UCSD-AML1 (cell line): ENCODE results near the gene FHIP1A.
"Not testable (repeated sequence)": the region's sequence is repeated elsewhere in the genome, so short reads cannot be mapped to it uniquely, and the experiment has no call there.

Source experiments
- DNase-seq: peaks from one replicate; lab custom pipeline; 2025; ENCODE audit not compliant: unreplicated experiment; lab: John Stamatoyannopoulos, UW

FHIP1A gene

DNA sequence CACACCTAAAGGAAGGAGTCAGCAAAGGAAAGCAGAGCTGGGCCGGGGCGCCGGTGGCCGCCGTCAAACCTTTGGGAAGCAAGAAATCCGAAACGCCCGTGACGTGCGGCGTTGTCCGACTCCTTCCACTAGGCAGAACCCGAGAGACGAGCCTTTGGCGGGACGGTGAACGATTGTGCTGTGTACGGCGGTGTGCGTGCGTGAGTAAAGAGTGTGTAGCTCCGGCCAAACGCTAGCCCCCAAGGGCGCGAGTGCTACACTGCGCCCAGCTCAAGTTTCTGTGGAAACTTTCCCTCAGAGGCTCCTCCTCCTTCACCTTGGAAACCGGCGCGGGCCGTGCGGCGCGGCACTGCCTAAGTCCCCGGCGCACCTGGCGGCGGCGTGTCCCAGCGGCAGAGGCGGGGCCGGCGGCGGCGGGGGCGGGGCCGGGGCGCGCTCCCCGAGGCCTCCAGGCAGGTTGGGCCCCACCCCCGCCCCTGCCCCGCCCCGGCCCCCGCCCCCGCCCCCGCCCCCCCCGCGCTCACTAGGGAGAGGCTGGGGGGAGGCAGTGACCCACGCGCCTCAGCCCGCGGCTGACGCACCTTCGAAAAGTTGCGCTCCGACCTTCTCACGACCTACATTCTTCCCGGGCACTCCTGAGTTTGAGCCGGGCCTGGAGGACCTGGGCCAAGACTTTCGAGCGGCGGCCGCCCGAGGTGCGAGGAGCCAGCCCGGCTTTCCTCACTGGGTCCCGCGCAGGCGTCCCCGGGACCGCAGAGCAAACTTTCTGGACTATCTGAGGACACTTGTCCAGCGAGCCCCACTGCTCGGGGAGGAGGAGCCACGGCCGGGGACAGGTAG, at the start of gene FHIP1A:
Gene FHIP1A (plus strand): TSS at position 547 of the 840 bp plus-strand sequence. CDS start 157,084 bp downstream, outside the sequence.
- DNase-seq = no peak

DNA sequence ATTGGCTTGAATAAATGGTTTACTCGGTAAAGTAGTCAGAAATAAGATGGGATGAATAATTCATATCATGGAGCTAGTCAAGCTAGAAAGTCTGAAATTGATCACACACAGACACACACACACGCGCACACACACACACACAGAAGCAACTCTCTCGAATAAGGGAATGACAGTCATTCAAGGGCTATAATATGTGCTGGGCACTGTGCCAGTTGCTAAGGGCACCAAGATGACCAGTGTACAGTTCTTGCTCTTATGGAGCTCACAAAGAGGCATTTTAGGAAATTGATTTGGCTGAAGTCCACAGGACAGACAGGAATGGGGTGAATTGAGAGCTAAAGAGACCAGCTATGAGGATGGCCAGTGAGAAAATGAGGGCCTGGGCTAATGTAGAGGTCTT, 49.4 kb upstream of the FHIP1A start:
- DNase-seq = no peak

DNA sequence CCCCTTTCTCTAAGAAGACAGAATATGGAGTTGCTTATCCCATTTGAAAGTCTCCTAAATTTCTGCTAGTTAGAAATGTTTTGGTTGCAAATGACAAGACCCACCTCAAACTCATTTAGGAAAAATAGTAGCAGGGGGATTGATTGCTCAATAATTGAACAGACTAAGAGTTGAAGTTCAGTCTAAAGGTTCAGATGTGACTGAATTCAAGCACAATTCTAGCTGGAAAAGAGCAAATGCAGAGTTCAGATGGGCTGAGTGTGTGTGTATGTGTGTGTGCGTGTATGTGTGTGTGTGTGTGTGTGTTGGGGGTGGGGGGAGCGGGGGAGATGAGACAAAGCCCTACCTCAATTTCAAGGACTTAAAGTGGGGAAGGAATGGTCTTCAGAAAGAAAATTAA, 47.9 kb upstream of the FHIP1A start:
- no peak for DNase-seq

DNA sequence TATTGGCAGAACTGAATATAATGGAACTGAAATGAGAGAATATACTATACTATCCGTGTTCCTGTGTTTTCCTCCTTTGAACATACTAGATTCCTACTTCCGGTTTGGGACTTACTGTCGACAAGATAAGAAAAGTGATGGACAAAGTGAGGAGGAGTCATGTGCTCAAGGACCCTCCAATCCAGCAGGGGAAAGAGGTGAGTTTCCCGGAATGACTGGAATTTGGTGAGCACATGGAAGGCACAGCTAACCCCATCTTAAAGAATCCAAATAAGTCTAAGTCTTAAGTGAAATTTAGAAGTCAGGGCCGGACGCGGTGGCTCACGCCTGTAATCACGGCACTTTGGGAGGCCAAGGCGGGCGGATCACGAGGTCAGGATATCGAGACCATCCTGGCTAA, 47.0 kb upstream of the FHIP1A start:
- DNase-seq = no peak

DNA sequence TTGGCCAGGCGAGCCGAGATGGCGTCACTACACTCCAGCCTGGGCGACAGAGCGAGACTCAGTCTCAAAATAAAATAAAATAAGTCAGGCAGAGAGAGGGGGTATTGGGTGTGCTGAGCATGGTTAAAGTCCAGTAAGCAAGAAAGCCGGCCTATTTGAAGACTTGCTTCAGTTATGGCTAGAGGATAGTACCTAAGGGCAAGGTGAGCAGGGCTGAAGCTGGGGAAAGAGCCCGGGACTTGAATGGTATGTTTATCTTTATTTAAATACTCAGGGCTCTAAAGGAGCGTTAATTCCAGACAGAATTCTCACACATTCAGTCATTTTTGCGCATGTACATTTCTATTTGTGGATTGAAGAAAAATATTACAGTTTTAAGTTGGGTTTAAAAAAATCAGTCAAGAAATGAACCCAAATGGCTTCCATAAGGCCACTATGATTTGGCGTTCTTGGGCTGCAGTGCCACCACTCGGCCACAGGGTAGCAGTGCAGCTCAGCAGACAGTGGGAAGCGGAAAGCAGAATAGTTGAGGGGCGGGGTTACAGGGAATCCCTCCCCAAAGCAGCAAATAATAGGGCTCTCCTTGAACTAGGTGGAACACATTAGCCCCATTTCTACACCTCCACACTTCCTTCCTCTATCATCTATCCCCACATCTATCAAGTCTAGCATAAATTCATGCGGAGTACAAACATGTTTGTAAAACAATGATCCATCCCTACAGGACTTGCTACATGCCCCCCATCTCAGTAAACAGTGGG, 46.4 kb upstream of the FHIP1A start:
- DNase-seq = peak; percentile 70

DNA sequence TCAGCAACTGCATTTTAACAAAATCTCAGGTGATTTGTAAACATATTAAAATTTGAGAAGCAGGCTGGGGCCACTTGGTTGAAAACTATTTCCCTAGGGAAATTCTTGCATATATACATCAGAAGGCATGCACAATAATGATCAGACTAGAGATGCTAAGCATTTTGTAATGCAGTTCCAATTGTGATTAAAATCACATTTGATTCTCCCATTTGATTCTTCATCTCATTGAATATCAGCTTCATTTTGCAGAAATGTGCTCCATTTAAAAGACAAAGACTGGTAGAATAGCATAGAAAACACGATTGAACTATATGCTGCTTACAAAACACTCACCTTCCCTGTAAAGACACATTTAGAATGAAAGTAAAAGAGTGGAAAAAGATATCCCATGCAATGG, 32.4 kb upstream of the FHIP1A start:
- DNase-seq = no peak

DNA sequence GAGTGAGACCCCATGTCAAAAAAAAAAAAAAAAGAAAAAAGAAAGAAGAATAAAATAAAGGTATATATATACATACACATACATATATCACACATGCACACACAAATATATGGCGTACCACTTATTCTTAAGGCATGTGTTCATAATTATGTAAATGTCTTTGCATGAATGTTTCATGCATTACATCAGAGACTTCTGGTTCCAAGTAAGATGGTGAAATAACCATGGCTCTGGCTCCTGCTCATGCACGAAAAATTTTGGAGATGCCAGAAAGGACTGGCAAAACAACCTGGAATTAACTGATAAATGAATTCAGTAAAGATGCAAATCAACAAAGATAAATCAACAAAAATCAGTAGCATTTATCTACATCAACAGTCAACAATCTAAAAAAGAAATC, 19.7 kb upstream of the FHIP1A start:
- no peak for DNase-seq

DNA sequence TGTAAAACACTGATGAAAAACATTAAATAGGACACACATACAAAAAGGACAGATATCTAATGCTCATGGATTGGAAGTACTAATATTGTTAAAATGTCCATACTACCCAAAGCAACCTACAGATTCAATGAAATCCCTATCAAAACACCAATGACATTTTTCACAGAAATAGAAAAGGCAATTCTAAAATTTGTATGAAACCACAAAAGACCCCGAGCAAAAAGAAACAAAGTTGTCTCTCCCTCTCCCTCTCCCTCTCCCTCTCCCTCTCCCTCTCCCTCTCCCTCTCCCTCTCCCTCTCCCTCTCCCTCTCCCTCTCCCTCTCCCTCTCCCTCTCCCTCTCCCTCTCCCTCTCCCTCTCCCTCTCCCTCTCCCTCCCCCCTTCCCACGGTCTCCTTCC, 19.2 kb upstream of the FHIP1A start:
- not testable (repeated sequence) for DNase-seq

DNA sequence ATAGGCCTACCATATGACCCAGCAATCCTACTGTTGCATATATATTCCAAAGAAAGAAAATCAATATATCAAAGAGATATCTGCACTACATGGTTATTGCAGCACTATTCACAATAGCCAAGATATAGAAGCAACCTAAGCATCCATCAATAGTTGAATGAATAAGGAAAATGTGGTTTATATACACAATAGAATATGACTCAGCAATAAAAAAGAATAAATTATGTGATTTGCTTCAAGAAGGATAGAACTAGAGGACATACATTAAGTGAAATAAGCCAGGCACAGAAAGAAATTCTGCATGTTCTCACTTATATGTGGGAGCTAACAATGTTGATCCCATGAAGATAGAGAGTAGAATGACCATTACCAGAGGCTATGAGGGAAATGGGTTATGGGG, 13.1 kb upstream of the FHIP1A start:
- no peak for DNase-seq

DNA sequence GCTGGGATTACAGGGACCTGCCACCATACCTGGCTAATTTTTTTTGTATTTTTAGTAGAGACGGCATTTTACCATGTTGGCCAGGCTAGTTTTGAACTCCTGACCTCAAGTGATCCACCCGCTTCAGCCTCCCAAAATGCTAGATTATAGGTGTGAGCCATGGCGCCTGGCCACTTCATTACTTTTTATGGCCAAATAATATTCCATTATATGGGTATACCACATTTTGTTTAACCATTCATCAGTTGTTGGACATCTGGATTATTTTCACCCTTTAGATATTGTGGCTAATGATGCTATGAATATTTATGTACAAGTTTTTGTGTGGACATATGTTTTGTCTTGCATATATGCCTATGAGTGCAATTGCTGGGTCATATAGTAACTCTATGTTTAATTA, 8.6 kb upstream of the FHIP1A start:
- no peak for DNase-seq

DNA sequence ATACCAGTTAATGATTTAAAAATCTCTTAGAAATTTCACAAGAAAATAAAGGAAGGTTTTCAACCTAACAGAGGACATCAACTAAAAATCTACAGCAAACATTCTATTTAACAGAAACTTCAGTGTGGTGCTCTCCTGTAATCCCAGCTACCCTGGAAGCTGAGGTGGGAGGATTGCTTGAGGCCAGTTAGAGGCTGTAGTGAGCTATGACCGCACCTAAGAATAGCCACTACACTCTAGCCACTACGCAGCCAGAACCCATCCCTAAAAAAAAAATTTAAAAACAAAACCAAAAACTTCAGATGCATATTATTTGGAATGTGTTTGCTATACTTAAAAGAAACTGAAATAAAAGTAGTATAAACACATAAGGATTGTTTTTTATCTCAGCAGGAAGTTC, 7.2 kb upstream of the FHIP1A start:
- DNase-seq = no peak

DNA sequence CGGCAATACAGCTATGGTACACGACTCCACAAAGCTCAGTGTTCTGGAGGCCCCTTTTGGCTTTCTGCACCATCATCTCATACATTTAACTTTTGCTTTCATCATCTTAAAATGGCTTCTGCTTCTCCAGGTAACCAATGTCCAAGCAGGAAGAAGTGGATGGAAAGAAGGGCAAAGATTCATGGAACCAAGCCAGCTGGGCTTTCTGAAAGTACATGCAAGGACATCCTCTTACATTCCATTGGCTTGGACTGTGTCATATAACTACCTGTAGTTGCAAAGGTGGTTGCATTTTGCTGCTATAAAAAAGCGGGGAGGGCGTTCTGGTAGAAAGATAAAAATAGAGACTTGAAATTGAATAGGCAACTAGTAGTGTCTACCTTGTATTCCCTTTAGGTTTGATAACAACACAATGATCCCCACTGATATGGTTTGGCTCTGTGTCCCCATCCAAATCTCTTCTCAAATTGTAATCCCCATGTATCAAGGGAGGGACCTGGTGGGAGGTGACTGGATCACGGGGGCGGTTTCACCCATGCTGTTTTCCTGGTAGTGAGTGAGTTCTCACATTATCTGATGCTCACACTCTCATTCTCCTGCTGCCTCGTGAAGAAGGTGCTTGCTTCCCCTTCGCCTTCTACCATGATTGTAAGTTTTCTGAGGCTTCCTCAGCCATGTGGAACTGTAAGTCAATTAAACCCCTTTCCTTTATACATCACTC, 6.7 kb upstream of the FHIP1A start:
- no peak for DNase-seq

DNA sequence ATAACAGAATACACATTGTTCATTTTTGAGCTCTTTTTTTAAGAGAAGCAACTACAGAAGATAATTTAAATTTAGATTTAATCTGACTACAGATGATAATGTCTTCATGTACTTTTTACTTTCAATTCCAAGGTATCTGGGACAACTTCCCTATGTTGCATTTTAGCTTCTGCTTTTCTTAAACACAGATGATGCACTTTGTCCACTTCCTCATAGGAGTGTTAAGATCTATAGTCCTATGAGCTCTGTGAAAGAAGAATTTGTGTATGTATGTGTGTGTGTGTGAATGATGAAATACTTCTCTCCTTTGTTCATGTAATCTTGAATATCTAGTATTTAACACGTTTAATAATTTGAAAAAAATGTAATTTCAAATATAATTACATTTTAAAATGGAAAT, 5.3 kb upstream of the FHIP1A start:
- DNase-seq = no peak

DNA sequence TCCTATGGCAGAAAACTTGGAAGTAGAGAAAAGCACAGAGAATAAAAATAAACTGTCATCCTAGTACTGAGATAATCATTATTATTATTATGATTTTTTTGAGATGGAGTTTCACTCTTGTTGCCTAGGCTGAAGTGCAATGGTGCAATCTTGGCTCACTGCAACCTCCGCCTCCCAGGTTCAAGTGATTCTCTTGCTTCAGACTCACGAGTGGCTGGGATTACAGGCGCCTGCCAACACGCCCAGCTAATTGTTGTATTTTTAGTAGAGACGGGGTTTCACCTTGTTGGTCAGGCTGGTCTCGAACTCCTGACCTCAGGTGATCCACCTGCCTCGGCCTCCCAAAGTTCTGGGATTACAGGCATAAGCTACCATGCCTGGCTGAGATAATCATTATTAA, 4.2 kb upstream of the FHIP1A start:
- not testable (repeated sequence) for DNase-seq

DNA sequence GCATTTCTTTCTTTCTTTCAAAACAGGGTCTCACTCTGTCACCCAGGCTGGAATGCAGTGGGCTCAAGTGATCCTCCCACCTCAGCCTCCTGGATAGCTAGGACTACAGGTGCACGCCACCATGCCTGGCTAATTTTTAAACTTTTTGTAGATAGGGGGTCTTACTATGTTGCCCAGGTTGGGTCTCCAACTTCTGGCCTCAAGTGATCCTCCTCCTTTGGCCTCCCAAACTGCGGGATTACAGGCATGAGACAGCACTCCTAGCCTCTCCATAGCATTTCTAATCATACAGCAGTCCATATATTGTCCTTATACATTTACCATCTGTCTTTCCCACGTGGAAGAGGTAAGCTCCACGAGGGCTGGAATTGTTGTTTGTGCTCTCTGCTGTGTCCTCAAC, 2.0 kb upstream of the FHIP1A start:
- DNase-seq = no peak

DNA sequence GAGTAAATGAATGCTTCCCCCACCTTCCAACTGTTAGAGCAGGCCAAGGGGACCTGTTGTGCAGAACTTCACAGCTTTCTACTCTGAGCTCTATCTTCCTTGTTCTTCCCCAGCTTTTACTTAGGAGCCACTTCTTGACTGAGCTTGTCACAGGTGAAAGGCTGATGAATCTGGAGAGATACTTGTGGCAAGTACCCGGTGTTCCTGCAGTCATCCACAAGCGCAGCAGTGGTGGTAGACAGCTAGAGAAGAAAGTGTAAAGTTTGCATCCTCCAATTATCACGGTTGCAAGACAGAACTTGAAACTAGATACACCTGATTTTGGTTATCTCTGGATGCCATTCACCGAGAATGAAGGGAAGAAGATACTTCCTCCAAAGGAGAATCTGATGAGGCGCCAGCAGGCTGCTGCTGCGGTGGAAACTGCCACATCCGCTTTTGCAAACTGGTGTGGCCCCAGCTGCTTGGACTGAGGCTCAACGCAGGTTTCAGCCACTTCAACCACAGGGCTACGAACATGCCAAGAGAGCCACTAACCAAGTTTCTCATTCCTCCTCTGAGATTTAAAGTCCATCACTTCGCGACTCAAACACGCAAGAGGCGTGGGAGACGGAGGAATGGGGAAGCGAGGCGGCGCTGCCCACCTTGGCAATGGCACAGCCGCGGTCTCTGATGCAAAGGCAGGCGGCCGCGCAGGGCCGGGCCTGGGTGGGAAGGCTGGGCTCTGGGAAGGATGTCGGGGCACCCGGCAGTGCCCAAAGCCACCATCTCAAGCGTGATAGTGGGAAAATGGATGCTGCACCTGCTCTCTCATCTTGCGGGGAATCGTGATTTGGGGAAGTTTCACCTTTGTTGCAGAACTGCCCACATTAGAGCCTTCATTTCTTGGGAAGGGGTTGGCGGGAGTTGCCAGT, 1.3 kb upstream of the FHIP1A start:
- peak; percentile 10 for DNase-seq

DNA sequence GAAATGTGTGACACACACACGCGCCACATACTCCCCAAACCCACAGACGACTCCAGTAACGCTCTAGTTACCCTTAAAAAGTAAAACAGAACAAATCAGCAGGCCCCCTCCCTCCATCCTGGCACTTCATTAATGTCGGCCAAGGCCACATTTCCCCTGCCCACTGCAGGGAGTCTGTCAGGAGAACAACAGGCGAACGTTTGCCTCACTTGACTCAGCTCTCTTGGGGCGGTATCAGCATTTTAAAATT, 671 bp upstream of the FHIP1A start:
- no peak for DNase-seq

DNA sequence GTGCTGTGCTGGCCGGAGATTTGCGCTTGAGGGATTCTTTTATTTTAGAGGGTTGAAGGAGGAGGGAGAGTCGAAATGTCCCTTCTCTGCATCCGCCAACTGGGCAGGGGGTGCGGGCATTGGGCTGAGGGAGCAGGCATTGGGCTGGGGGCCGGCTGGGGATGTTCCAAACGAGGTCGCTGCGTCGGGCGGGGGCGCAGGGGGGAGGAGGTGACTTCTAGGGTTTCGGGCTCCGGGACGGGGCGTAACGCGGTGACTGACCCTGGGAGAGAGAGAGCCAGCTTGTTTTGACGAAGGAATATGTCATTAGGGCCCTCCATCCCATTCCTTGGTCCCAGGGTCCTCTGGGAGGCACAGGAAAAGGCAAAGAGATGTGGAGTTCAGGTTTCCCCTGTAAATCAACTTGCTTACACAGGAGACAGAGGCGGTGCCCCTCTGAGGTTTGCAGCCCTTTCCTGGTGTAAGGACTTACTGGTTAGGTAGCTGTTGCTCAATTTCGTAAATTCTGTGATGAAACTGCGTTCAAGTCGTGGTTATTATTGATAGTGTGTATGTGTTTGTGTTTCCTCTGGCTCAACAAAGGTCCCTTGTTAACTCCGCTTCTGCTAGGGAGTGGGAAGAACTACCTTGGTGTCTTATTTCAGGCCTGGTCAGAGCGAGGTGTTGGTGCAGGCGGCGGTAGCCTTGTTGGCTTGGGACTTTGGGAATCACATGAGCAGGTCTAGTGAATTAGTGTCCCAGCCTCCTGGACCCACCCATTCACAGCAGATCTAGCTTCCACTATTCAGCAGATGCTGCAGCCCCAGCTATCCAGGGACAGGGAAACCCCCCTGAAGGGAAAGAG, 716 bp downstream of the FHIP1A start:
- no peak for DNase-seq

DNA sequence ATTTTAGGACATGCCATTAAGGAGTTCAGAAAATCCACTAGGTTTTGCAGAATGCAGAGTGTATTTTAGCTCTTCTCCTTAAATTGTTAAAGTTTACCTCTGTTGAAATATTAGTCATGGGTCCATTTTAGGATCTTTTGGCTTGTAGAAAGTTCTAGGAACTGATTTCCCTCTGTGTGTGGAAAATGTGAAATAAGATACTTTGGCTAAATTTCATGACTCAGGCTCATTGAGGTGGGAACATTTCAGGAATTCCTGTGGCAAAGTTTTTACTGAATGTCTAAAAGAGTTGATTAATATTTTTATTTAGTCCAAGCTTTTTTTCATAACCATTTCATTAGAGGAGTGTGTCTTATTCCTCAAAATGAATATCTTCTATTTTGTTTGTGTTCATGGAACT, 7.0 kb downstream of the FHIP1A start:
- DNase-seq = no peak

DNA sequence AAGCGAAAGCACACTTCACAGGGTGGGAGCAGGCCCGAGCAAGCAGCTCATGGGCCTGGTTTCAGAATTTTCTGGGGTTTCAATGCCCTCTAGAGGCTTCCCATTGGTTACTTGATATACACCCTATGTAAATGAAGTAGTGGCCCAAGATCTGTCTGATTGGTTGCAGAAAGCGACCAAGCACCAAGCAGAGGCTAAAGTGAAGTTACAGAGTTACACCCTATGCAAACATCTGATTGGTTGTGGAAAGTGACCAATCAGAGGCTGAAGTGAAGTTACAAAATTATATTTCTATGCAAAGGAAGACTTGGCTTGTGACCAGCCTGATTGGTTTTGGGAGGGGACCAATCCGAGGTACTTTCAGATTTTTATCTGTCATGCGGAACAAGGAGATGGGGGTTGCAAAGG, 8.2 kb downstream of the FHIP1A start:
- no peak for DNase-seq
